A673 (cell line): Measurements from ENCODE around the gene GPR158. TPM values are rescaled to one million over a fixed set of nuclear protein-coding genes. Genes with fewer than 3 reads are reported as not detected.
"Not testable (repeated sequence)": the region's sequence is repeated elsewhere in the genome, so short reads cannot be mapped to it uniquely, and the experiment has no call there.

Experiments
- BruUV-seq: library from RNA; stranded (reverse); fragments of 400-500 nt; replicated peaks from 2 replicates; lab custom pipeline; 2021; lab: Mats Ljungman, UMichigan
- CTCF ChIA-PET: fragments of 300-600 bp; sonication (Branson Sonifier 250); formaldehyde crosslinking; loops from one replicate; lab custom pipeline; 2022; ENCODE audit warnings: antibody characterized with exemption; lab: Charles Lee
- POLR2A ChIA-PET: fragments of 300-600 bp; sonication (Branson Sonifier 250); formaldehyde crosslinking; loops from one replicate; lab custom pipeline; 2022; ENCODE audit warnings: antibody characterized with exemption; ENCODE audit not compliant: low non-redundant PET; lab: Charles Lee
- DNase-seq: peaks from one replicate; pipeline ENCODE4 v3.0.0-alpha.2; 2015; ENCODE audit warnings: low spot score
- H3K27ac ChIP-seq: fragments of 200-600 bp; sonication (generic); 2 replicates; pipeline ENCODE4 v1.5.1; 2016; ENCODE audit warnings: mixed run types, low read depth, mild to moderate bottlenecking, mixed read lengths, antibody characterized with exemption, low read length; ENCODE audit not compliant: poor library complexity, severe bottlenecking
- H3K27me3 ChIP-seq: fragments of 200-600 bp; sonication (generic); replicated peaks from 2 replicates; pipeline ENCODE4 v1.6.1; 2017; ENCODE audit warnings: mixed run types, low read depth, mild to moderate bottlenecking, mixed read lengths, antibody characterized with exemption, low read length; ENCODE audit not compliant: insufficient read depth, poor library complexity
- H3K36me3 ChIP-seq: fragments of 200-600 bp; sonication (generic); 2 replicates; pipeline ENCODE4 v1.6.1; 2016; ENCODE audit warnings: mixed run types, mild to moderate bottlenecking, mixed read lengths, antibody characterized with exemption, low read length; ENCODE audit not compliant: insufficient read depth, poor library complexity, severe bottlenecking
- H3K4me1 ChIP-seq: fragments of 200-600 bp; sonication (generic); 2 replicates; pipeline ENCODE4 v1.6.1; 2017; ENCODE audit warnings: mixed run types, mild to moderate bottlenecking, mixed read lengths, antibody characterized with exemption, low read length; ENCODE audit not compliant: insufficient read depth, poor library complexity, severe bottlenecking
- H3K4me3 ChIP-seq: fragments of 200-600 bp; sonication (generic); 2 replicates; pipeline ENCODE4 v1.5.1; 2016; ENCODE audit warnings: low read depth, mixed run types, mild to moderate bottlenecking, mixed read lengths, low read length; ENCODE audit not compliant: poor library complexity, severe bottlenecking
- H3K9me3 ChIP-seq: fragments of 200-600 bp; sonication (generic); 2 replicates; pipeline ENCODE4 v1.6.1; 2016; ENCODE audit warnings: mixed run types, low read depth, mild to moderate bottlenecking, mixed read lengths, antibody characterized with exemption, low read length; ENCODE audit not compliant: poor library complexity, severe bottlenecking
- CTCF ChIP-seq: fragments of 300-800, 200-600 bp; sonication (generic); conservative IDR thresholded peaks from 2 replicates; pipeline ENCODE4 v1.5.1; 2017; ENCODE audit warnings: low read depth, mild to moderate bottlenecking, antibody characterized with exemption, low read length, moderate library complexity, mixed read lengths
- EZH2 ChIP-seq: fragments of 200-600 bp; sonication (generic); IDR thresholded peaks from 2 replicates; pipeline ENCODE4 v1.6.1; 2017; ENCODE audit warnings: borderline replicate concordance, low read depth, mild to moderate bottlenecking, mixed read lengths, antibody characterized with exemption, low read length; ENCODE audit not compliant: poor library complexity, severe bottlenecking
- intact Hi-C: fragments of 100-400 bp; cut with micrococcal nuclease; formaldehyde crosslinking; loops from one replicate; pipeline ENCODE4 v1.10.0; 2022; ENCODE audit not compliant: unreplicated experiment
- total RNA-seq: library from RNA; stranded (reverse); gene quantifications from 2 replicates; pipeline ENCODE4 v1.2.3, GENCODE V29; 2021

Gene GPR158
- total RNA-seq, 1 experiment from 2014 or later = not detected

GRCh38 chr10:25159591-25159990, 15.2 kb upstream of the GPR158 start:
- H3K4me3 ChIP-seq = no peak overlapping the region
- H3K4me1 ChIP-seq = no peaks in the 10 kb centered on the region
- ChIA-PET POLR2A (no interaction called here), CTCF (no interaction called here)
- BruUV-seq = no TSS peak
- intact Hi-C loops = no loop called here
- no peaks in the 10 kb centered on the region for H3K27me3 ChIP-seq
- peak; percentile 19 for DNase-seq
- no peak overlapping the region for H3K27ac ChIP-seq
- no peaks in the 10 kb centered on the region for H3K9me3 ChIP-seq
- H3K36me3 ChIP-seq = no peaks in the 10 kb centered on the region
- TF ChIP-seq CTCF (no peak), EZH2 (no peak)

GRCh38 chr10:25162391-25162790, 12.4 kb upstream of the GPR158 start:
- CTCF ChIA-PET = no interaction called here

GRCh38 chr10:25163464-25163863, 11.3 kb upstream of the GPR158 start:
- intact Hi-C loops, BruUV-seq, POLR2A ChIA-PET, DNase-seq, H3K9me3 ChIP-seq, H3K4me1 ChIP-seq, H3K4me3 ChIP-seq, H3K27ac ChIP-seq, H3K36me3 ChIP-seq: not testable (repeated sequence)
- H3K27me3 ChIP-seq = peaks cover 31% of the 10 kb centered on the region
- CTCF ChIA-PET = interaction anchor here (0.7 kb wide), 1 partner anchor 97 kb away, joined by 3 read pairs; no protein-coding TSS in a partner anchor

More at GRCh38 chr10:25162391-25162790, 12.4 kb upstream of the GPR158 start:
- no peak overlapping the region for H3K27ac ChIP-seq
- H3K27me3 ChIP-seq = peaks cover 21% of the 10 kb centered on the region
- no peak for DNase-seq
- H3K4me1 ChIP-seq = no peaks in the 10 kb centered on the region
- POLR2A ChIA-PET = no interaction called here
- H3K36me3 ChIP-seq = no peaks in the 10 kb centered on the region
- TF ChIP-seq CTCF (no peak), EZH2 (no peak)
- H3K4me3 ChIP-seq = no peak overlapping the region
- intact Hi-C loops = no loop called here
- H3K9me3 ChIP-seq = no peaks in the 10 kb centered on the region
- BruUV-seq = no TSS peak

- BruUV-seq = no TSS peak
- CTCF ChIA-PET = no interaction called here
- intact Hi-C loops = no loop called here
- no peak for DNase-seq
- H3K4me3 ChIP-seq = no peak overlapping the region
- no peak for TF ChIP-seq CTCF
- TF ChIP-seq EZH2 = no peak
- H3K36me3 ChIP-seq = no peaks in the 10 kb centered on the region
- no peaks in the 10 kb centered on the region for H3K4me1 ChIP-seq
- peaks cover 83% of the 10 kb centered on the region for H3K27me3 ChIP-seq
- POLR2A ChIA-PET = no interaction called here
- H3K27ac ChIP-seq = no peak overlapping the region
- no peaks in the 10 kb centered on the region for H3K9me3 ChIP-seq
Observed at GRCh38 chr10:25169740-25170139, 5.1 kb upstream of the GPR158 start.
